NCI-H1105 treated with DMSO at 0.1 percent for 48 hours (cell line): ENCODE results near the gene MYL9.

Experiments used
- DNase-seq: peaks from one replicate; lab custom pipeline; 2025; lab: John Stamatoyannopoulos, UW

MYL9 gene

DNA sequence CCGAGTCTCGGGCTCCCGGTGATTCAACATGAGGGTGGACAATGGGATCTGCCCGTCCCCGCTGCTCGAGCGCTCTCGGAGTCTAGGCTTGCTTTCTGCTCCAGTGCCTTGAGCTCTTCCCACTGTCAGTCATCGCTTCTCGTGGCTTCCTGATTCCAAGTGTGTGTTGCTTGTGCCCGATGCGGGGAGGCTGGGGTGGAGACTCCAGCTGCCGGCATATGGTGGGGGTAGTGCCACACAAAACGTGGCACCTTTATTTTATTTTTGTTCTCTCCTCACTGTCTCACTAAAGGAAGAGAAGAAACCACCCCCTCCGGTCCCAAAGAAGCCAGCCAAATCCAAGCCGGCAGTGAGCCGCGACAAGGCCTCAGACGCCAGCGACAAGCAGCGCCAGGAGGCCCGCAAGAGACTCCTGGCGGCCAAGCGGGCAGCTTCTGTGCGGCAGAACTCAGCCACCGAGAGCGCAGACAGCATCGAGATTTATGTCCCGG is 14.8 kb upstream of the MYL9 start:
- DNase-seq = no peak

DNA sequence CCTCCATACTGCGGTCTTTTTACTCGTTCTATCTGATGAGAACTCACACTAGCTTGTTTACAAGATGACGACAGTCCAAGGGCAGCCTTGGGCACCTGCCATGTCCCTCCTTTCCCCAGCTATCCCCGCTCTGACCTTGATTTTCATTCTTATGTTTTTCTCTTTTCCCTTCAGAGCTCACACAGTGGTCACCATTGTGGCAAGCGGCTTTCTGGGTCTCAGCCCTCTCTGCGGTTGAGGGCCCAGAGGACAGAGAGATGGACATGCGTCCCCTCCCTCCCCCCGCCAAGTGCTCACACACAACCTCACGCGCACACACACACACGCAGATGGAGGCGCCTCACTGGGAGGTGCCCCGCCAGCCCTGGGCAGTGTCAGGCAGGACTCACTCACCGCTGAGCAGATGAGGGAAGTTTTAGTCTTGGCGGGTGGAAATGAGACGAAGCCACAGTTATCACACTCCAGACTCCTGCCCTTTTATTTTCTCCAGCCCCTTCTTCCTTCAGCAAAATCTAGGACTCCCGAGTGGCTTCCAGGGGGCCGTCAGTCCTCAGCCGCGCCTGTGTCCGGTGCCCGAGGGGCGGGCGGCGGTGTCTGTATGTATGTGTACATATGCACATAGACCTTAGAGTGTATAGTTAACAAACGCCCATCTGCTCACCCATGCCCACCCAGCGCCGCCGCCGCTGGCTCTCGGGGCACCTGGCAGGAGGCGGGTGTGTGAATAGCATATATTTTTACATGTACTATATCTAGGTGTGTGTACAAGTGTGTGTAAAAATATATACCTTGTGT is 13.8 kb upstream of the MYL9 start:
- DNase-seq = no peak

DNA sequence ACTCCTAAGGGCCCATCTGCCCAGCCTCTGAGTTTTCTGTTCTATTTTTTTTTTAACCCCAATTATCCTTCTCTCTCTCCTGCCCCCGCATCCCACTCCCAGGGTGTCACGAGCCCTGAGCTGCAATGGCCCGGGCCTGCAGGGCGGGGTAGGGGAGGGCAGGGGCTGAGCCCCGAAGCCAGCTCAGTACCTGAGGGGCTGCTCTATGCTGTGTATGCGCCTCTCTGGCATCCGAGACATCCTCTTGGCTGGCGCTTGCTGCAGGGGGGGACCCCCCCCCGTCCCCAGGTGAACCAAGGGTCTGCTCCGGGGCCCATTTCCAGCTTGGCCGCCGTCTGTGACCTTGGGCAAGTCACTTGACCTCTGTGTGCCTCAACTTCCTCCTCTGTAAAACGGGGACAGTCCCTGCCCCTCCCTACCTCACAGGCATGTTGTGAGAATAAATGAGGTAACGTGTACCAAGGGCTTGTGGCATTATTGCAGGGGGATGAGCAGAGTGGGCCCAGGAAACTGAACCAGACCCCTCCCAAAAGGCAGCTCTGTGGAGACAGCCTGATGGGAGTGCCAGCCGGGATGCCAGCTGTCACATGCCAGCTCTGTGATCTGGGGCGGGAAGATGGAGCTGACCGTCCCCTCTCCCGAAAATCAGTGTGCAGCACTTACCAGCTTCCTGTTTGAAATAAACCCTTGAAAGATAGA is 13.0 kb upstream of the MYL9 start:
- DNase-seq = no peak

DNA sequence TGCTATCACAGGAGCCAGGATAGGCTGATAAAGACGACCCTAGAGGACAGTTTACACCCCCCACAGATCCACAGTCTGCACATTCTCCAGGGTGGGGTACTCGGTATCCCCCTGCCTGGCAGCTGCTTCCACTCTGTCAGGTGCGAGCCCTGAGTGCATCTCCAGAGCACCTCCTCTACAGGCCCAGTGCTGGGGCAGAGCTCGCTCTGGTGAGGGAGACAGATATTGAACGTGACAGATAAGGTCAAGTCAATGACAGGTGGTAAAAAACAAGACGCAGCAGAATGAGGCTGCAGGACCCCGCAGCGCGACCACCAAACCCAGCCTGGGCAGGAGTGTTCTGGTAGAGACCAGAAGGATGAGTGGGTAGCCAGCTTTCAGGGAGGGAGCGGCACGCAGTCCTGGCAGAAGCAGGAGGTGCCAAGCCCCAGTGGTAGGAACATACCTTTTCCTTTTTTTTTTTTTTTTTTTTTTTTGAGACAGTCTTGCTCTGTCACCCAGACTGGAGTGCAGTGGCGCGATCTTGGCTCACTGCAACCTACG is 12.4 kb upstream of the MYL9 start:
- DNase-seq = no peak

DNA sequence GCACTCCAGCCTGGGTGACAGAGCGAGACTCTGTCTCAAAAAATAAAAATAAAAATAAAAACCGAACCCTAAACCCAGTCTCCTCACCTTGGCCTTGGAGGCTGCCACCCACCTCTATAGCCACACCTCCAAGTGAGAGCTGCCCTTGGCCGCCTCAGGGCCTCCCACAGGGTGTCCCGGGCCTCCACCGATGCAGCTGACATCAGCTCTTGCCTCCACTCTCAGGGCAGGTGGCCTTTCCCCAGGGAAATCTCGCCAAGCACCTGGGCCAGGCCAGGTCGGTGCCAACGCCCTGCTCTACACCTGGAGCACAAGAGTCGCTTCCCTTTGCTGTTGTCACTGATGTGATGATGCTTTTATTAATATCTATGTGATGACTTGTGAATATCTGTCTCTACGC is 8.9 kb upstream of the MYL9 start:
- no peak for DNase-seq

DNA sequence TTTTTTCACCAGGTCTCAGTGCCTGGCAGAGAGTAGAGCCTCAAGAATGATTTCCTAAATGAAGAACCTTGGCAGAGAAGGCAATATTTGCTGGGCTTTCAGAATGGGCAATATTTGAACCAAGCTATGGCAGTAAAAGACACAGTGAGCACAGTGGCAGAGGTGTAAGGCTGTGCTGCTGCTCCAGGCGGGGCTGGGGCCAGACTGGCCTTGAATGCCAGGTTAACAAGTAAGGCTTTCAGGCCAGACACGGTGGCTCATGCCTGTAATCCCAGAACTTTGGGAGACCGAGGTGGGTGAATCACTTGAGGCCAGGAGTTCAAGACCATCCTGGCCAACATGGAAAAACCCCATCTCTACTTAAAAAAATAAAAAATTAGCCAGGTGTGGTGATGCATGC is 8.5 kb upstream of the MYL9 start:
- no peak for DNase-seq

DNA sequence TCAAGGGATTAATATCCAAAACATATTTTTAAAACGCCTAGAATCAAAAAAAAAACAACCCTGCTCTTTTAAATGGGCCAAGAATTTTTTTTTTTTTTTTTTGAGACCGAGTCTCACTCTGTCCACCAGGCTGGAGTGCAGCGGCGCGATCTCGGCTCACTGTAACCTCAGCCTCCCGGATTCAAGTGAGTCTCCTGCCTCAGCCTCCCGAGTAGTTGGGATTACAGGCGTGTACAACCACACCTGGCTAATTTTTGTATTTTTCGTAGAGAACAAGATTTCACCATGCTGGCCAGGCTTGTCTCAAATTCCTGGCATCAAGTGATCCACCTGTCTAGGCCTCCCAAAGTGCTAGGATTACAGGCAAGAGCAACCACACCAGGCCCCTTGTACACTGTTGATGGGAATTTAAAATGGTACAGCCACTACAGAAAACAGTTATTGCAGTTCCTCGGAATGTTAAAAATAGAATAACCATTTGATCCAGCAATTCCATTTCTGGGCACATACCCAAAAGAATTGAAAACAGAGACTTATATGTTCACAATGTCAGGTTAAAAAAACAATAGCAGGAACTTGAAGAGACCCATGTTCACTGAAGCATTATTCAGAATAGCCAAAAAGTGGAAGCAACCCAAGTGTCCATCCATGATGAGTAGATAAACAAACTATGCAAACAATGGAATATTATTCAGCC is 3.1 kb upstream of the MYL9 start:
- no peak for DNase-seq

DNA sequence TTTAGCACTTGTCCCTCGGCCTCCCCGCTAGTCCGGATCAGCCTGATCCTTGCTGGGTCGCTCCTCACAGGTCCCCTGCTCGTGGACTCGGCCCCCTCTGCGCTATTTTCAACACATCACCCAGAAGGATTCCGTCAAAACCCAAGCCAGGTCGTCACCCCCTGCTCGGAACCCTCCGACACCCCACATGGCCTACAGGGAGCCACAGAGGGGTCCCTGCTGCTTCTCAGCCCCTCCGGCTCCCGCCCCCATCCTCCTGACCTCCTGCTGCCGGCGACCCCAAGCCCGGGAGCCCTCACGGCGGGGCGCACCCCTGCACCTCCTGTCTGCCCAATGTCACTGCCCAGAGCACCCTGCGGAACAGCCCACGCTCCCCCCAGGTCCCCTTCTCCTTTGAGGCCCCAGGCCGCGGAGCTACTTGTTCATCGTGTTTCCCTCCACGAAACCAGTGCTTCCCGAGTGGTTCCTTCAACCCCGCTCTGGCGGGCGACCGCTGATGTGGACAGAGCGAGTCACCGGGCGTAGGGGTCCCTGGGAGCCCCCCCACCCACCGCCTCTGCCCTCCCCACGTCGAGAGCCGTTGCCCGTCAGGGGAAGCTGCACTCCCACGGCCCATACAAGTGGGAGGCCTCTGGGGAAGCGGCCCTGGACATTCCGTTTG is 638 bp upstream of the MYL9 start:
- DNase-seq = no peak

DNA sequence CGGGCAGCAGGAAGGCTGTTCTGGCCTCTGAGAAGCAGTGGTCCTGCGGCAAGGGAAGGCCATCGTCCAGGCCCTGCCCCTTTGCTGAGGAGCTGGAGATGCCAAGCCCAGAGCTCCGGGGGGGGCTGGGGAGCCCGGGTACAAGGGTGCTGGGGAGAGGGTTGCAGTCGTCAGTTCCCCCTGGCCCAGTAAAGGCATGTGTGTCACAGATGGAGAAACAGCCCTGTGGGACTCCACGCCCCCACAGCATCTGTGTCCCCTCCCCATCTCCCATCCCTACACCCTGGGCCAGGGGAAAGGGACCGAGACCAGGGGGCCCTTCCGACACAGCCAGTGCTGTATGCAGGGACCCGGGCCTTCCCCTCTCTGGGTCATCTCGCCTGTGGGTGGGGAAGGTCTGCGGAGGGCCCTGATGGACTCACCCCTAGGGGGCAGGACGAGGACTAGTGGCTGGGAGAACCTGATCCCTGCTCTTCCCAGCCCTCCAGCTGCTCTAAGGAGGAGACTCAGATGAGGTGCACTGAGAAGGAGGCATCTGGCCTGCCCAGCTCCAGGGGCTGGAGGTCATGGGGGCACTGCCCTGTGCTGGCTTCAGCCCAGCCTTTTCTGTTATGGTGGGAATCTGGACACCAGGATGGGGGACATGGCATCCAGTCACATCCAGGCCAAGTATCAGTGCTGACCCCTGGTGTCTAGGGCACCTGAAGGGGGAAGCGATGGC is 609 bp downstream of the MYL9 start:
- DNase-seq = no peak

DNA sequence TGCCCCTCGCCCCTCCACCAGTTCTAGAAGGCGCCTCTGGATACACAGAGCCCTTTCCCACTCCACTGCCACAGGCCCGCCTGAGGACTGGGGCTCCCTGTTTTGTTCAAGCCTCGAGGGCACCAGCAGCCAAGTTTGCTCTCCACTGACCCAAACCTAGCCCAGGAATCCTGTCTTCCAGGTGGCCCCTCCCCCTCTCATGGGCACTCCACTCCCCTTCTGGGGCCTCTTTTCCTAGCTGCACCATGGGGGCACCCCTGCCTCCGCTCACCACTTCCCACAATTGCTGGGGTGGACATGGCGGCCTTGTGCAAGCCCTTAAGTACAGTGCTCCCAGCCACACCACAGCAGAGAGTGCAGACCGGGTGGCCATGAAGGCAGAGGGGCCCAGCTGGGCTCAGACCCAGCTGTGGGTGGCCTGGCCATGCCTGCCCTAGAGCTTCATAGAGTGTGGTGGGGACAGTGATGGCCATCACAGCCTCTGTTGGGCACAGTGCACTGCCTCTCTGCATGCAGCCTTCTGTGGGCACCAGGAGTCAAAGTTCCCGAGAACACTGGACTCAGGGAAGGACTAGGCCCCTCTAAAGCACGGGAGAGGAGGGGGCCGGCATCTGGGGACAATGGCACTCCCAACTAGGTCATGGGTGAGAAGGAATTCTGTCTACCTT is 1.3 kb downstream of the MYL9 start:
- no peak for DNase-seq

DNA sequence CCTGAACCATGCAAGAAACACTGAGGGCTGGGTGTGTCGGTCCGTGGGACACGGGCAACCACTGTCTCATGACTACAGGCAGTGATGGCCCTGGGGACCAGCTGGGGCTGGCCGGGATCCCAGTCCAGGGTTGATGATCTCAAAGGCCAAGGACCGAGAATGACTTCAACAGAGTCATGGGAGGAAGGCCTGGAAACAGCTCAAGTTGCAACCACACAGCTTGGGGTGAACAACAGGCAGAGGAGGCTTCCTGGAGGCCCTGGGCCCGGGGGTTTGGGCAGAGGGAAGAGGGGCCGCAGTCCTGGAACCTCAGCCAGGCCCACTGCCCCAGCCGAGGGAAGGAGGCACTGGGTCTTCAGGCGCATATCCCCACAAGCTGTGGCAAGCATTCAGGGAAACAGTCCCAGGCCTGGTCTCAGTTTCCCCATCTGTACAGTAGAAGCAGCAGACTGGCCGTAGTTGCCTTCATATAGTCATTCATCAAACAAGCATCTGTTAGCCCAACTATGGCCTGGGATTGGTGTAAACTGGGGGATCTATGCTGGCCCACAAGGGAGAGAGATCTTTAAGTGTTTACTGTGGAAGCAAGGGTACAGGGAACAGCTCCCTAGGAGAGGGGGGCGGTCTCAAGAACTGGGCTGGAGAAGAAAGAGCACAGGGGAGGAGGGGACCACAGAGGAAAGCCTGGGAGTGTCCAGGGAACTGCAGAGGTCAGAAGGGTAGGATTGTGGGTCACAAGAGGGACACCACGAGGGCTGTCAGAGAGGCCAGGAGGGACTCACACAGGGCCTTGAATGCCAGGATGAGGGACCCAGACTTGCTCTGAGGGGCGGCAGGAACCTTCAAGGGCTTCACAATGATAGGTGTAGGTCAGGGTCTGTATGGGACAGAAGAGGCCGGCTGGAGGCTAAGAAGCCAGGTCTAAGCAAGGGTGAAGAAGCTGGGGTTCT is 2.1 kb downstream of the MYL9 start:
- DNase-seq = no peak

DNA sequence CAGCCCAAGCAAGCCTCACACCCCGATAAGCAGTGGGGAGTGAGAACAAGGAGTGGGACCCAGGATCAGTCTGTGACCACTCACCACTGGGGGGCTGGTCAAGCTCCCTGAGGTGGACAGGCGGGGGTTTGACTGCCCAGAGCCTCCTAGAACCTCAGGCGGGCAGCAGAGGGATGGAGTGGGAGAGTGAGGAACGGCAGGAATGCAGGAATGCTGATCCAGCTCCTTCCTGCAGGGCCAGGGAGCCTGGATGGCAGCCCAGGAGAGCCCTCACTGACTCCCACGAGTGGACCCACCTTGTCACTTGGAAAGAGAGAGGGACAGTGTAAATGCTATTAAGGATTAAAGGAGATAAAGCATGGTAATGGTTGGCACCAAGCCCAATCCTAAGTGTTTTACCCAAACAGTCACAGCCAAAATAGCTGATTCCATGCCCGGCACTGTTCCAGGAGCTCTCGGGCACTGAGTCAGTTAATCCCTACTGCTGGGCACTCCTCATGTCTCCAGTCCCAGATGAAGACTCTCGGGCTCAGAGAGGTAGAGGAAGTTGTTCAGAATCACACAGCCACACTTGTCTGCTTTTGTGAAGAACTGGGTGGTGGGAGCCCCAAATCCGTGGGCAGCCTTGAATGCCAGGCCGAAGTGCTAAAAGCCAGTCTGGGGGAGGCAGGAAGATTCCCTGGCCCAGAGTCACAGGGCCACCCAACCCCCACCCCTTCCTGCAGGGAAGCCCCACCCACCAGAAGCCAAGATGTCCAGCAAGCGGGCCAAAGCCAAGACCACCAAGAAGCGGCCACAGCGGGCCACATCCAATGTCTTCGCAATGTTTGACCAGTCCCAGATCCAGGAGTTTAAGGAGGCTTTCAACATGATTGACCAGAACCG is 3.1 kb downstream of the MYL9 start:
- DNase-seq = peak; percentile 18

DNA sequence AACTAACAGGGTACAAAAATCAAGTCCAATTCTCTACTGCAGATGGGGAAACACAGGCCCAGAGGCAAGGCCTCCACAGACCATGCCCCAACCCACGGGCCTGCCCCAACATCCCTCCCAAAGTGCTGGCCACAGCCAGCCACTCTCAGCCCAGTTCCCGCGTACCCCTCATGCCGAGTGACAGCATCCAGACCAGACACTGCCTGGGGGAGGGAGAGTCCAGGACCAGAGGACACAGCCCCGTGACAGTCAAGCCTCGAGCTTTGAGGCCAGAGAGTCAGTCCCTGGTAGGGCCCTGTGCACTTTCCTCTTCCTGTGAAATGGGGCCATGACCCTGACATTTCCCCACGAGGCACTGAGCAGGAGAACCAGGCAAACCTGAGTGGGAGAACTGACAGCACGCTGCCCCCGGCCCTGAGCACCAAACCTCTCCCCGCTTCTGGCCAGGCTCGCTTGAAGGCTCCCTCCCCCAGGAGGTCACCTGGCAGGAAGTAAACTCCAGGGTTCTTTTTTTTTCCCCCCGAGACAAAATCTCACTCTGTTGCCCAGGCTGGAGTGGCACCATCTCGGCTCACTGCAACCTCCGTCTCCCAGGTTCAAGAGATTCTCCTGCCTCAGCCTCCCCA is 4.9 kb downstream of the MYL9 start:
- no peak for DNase-seq

DNA sequence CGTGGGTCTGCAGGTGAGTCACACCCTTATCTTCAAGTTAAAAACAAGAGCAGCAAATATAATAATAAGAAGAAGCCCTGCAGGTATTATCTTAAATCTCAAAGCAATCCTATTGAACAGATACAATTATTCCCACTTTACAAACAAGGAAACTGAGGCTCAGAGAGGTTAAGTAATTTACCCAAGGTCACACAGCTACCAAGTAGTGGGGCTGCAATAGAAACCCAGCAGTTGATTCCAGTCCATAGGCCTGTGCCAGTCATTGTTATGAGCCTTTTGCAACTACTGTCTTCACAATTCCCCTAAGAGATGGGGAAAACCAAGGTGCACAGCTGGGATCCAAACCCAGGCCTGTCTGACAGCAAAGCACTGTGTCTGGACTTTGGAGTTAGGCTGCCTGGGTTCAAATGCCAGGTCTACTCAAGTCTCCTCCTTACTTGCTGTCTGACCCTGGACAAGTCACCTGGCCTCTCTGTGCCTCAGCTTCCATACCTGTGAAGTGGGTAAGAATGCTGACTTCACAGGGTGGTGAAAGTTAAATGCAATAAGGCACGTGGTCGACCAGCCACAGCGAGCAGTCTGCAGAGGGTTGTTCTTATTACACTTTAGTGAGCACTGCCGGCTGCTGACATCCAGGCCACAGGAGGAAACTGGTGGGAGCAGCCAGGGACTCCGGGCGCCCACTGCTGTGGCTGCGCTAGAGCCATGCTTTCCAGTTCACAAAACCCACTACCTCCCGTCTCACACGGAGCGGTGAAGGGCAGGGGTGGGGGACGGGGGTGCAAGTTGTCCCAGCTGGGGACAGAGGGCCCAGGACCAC is 6.1 kb downstream of the MYL9 start:
- DNase-seq = no peak

DNA sequence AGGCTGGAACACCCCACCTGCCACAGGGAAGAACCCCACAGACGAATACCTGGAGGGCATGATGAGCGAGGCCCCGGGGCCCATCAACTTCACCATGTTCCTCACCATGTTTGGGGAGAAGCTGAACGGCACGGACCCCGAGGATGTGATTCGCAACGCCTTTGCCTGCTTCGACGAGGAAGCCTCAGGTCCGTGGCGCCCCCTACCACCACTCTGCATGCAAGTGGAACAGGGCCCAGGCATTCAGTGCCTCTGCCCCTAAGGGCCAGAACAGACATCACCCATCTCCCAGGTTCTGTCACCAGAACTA is 6.6 kb downstream of the MYL9 start:
- no peak for DNase-seq

DNA sequence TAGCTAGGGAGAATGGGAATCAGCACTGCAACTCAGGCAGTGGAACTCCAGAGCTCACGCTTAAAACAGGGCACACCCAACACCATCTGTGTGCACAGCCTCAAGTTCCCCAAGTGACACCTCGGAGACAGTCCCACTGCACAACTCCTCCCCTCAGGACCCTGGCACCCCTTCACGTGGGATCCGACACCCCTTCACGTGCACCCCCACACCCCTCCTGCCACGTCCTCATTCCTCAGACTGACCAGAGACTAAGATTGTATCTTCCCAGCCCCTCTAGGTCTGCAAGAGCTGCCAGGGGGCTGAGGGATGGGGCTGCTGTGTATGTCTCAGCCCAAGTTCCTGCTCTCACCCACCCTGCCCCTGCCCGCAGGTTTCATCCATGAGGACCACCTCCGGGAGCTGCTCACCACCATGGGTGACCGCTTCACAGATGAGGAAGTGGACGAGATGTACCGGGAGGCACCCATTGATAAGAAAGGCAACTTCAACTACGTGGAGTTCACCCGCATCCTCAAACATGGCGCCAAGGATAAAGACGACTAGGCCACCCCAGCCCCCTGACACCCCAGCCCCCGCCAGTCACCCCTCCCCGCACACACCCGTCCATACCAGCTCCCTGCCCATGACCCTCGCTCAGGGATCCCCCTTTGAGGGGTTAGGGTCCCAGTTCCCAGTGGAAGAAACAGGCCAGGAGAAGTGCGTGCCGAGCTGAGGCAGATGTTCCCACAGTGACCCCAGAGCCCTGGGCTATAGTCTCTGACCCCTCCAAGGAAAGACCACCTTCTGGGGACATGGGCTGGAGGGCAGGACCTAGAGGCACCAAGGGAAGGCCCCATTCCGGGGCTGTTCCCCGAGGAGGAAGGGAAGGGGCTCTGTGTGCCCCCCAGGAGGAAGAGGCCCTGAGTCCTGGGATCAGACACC is 7.6 kb downstream of the MYL9 start:
- no peak for DNase-seq

DNA sequence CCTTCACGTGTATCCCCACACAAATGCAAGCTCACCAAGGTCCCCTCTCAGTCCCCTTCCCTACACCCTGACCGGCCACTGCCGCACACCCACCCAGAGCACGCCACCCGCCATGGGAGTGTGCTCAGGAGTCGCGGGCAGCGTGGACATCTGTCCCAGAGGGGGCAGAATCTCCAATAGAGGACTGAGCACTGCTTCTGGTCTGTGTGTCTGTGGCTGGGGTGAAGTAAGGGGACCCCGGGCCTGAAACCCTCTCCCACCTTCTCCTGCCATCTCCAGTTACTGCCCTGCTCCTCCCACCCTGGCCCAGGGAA is 8.3 kb downstream of the MYL9 start:
- no peak for DNase-seq
